K562 (cell line): ENCODE measurements around the gene NOC4L. TPM values are rescaled to one million over a fixed set of nuclear protein-coding genes. Genes with fewer than 3 reads are reported as not detected.
A peak's percentile ranks its signal among the peaks of the same experiment; 100 is the strongest.

Source experiments
- ATAC-seq: fragments of 200-7000 bp; cut with Tn5 transposase; 3 replicates; pipeline ENCODE4 v1.9.1; 2020; ENCODE audit warnings: moderate library complexity
- BruUV-seq: library from RNA; stranded (reverse); fragments of 400-500 nt; replicated peaks from 2 replicates; lab custom pipeline; 2021; lab: Mats Ljungman, UMichigan
- CTCF ChIA-PET: fragments of 300-600 bp; formaldehyde crosslinking; extraction: SDS; loops from one replicate; lab custom pipeline; 2021; ENCODE audit warnings: low intra/inter-chr PET ratio; lab: Yijun Ruan, JAX
- POLR2A ChIA-PET: fragments of 300-600, 350-650 bp; sonication (Branson Sonifier 250); formaldehyde crosslinking; extraction: SDS; loops from one replicate; lab custom pipeline; 2021; ENCODE audit warnings: antibody characterized with exemption, inconsistent platforms; lab: Yijun Ruan, JAX
- DNase-seq, 4 experiments: peaks; one replicate each; pipeline versions ENCODE4 v3.0.0 to v3.0.0-alpha.2; 2011 to 2018; ENCODE audit warnings: low spot score in 3 of 4, mixed read lengths in 3 of 4; ENCODE audit errors: extremely low read depth in 1 of 4
- FAIRE-seq: peaks from 2 replicates; lab custom pipeline; 2011; peaks lifted over from hg19 to GRCh38; lab: Jason Lieb, UNC
- H2AFZ ChIP-seq: 2 replicates; pipeline ENCODE4 v1.6.0; 2011; ENCODE audit warnings: low read depth, low read length, control low read depth, inconsistent platforms
- H3K27ac ChIP-seq: fragments of 200-600 bp; 3 replicates; pipeline ENCODE4 v1.8.0; 2011; ENCODE audit warnings: low read depth, mild to moderate bottlenecking, control low read depth, inconsistent platforms, low read length, moderate library complexity, mixed read lengths; ENCODE audit errors: extremely low read depth
- H3K27me3 ChIP-seq, 2 experiments: fragments of 300-600 bp in 1 of 2; 2 replicates in 1 of 2; 3 replicates in 1 of 2; pipeline versions ENCODE4 v1.6.0 to v1.8.0; 2011; ENCODE audit warnings: inconsistent platforms in 2 of 2, low read length in 2 of 2, mild to moderate bottlenecking in 1 of 2, mixed read lengths in 1 of 2, moderate library complexity in 1 of 2; ENCODE audit not compliant: control insufficient read depth in 2 of 2, insufficient read depth in 2 of 2
- H3K36me3 ChIP-seq: fragments of 300-600 bp; 3 replicates; pipeline ENCODE4 v1.8.0; 2011; ENCODE audit warnings: mild to moderate bottlenecking, low read length, inconsistent platforms; ENCODE audit not compliant: control insufficient read depth, insufficient read depth
- H3K4me1 ChIP-seq, 2 experiments: fragments of 200-600 bp in 1 of 2; replicated peaks in 1 of 2; 2 replicates in 1 of 2; 3 replicates in 1 of 2; pipeline versions ENCODE4 v1.5.1 to v1.8.0; 2011; ENCODE audit warnings: inconsistent platforms in 2 of 2, low read length in 2 of 2, mild to moderate bottlenecking in 1 of 2, mixed read lengths in 1 of 2, moderate library complexity in 1 of 2; ENCODE audit not compliant: control insufficient read depth in 2 of 2, insufficient read depth in 2 of 2
- H3K4me2 ChIP-seq: 2 replicates; pipeline ENCODE4 v1.6.1; 2011; ENCODE audit warnings: low read length, control low read depth, inconsistent platforms, mixed read lengths; ENCODE audit not compliant: insufficient read depth
- H3K4me3 ChIP-seq: fragments of 200-600 bp; sonication (generic), shearing (Covaris generic); 2 replicates; pipeline ENCODE4 v1.5.1; 2016; ENCODE audit warnings: control low read depth, inconsistent platforms
- H3K79me2 ChIP-seq: fragments of 200-600 bp; 3 replicates; pipeline ENCODE4 v1.8.0; 2011; ENCODE audit warnings: low read length, inconsistent platforms; ENCODE audit not compliant: control insufficient read depth, insufficient read depth
- H3K9ac ChIP-seq, 2 experiments: 2 replicates each; pipeline versions ENCODE4 v1.6.0 to v1.6.1; 2011; ENCODE audit warnings: low read depth in 2 of 2, low read length in 2 of 2, control low read depth in 1 of 2, inconsistent platforms in 1 of 2, mild to moderate bottlenecking in 1 of 2, mixed read lengths in 1 of 2; ENCODE audit not compliant: insufficient read depth in 1 of 2
- H3K9me1 ChIP-seq: one replicate; pipeline ENCODE4 v1.6.0; 2011; ENCODE audit warnings: inconsistent platforms, mild to moderate bottlenecking, low read length, moderate library complexity; ENCODE audit not compliant: control insufficient read depth, insufficient read depth
- H3K9me3 ChIP-seq: replicated peaks from 2 replicates; pipeline ENCODE4 v1.5.1; 2011; ENCODE audit warnings: low read depth, low read length, inconsistent platforms; ENCODE audit not compliant: control insufficient read depth, insufficient read depth
- H4K20me1 ChIP-seq: replicated peaks from 2 replicates; pipeline ENCODE4 v1.6.1; 2011; ENCODE audit warnings: low read length, inconsistent platforms, mixed read lengths; ENCODE audit not compliant: control insufficient read depth, insufficient read depth
- CSDE1 ChIP-seq, 2 experiments: fragments of 450-650 bp; IDR thresholded peaks; 2 replicates each; pipeline ENCODE4 v1.6.1; 2016; ENCODE audit warnings: mild to moderate bottlenecking in 1 of 2
- FUS ChIP-seq: fragments of 200-400 bp; formaldehyde crosslinking; optimal IDR thresholded peaks from 2 replicates; pipeline ENCODE3; 2017; ENCODE audit warnings: low read depth, low read length
- LEF1 ChIP-seq: fragments of 450-650 bp; IDR thresholded peaks from 2 replicates; pipeline ENCODE4 v1.6.1; 2016; ENCODE audit warnings: mild to moderate bottlenecking
- PHF21A ChIP-seq: fragments of 450-650 bp; IDR thresholded peaks from 2 replicates; pipeline ENCODE4 v1.6.1; 2017; ENCODE audit warnings: low read depth, borderline replicate concordance
- WGBS: fragments of 100-300 bp; shearing (Covaris generic); methylation state at CpG from one replicate; pipeline ENCODE4 v1.1.6; 2016; ENCODE audit warnings: low coverage, mixed read lengths; ENCODE audit not compliant: insufficient coverage; ENCODE audit errors: missing lambda C conversion rate; 5-methylcytosine and 5-hydroxymethylcytosine counted together
- in situ Hi-C: fragments of 300-500 bp; cut with MboI; formaldehyde crosslinking; loops from 4 replicates; pipeline ENCODE4 v1.15.0; 2018; ENCODE audit warnings: inconsistent platforms, mixed read lengths
- intact Hi-C: fragments of 100-400 bp; cut with micrococcal nuclease; formaldehyde crosslinking; loops from 2 replicates; pipeline ENCODE4 v1.14.2; 2022
- polyA plus RNA-seq, 8 experiments: library from polyadenylated mRNA; depleted of rRNA in 4 of 8; stranded (reverse) in 5 of 8; unstranded in 3 of 8; fragments of >200 nt; fragmentation: Nextera tagmentation in 2 of 8; fragmentation: Illumina TruSeq in 1 of 8; extraction: Ambion mirVana in 2 of 8; extraction: Trizol in 1 of 8; gene quantifications; 2 replicates each; pipeline versions ENCODE4 v1.2.1 to v1.2.3, GENCODE V29; 2011 to 2014; ENCODE audit warnings: inconsistent platforms in 1 of 8, missing spikeins in 1 of 8
- total RNA-seq, 7 experiments: library from RNA; depleted of rRNA in 6 of 7; stranded (reverse); fragments of >200 nt in 6 of 7; fragmentation: Illumina TruSeq in 2 of 7; extraction: Trizol in 2 of 7; gene quantifications; 2 replicates each; pipeline versions ENCODE4 v1.2.1 to v1.2.3, GENCODE V29; 2011 to 2021; ENCODE audit warnings: low replicate concordance in 1 of 7
- TF ChIP-seq, protein P1 (sequence below): fragments of 450-650 bp; IDR thresholded peaks from 2 replicates; pipeline ENCODE4 v1.6.1; 2016; ENCODE audit warnings: mild to moderate bottlenecking, moderate library complexity
- TF ChIP-seq, protein P2 (sequence below): fragments of 450-650 bp; formaldehyde crosslinking; IDR thresholded peaks from 2 replicates; pipeline ENCODE4 v1.4.0; 2020; ENCODE audit warnings: mild to moderate bottlenecking

The NOC4L gene
- total and polyA plus RNA-seq, 9 of the 15 experiments (the other 6 are each of a cell fraction or from before 2014, with no cell fraction given): 1.3 to 77.0 (median 20.0) TPM

DNA sequence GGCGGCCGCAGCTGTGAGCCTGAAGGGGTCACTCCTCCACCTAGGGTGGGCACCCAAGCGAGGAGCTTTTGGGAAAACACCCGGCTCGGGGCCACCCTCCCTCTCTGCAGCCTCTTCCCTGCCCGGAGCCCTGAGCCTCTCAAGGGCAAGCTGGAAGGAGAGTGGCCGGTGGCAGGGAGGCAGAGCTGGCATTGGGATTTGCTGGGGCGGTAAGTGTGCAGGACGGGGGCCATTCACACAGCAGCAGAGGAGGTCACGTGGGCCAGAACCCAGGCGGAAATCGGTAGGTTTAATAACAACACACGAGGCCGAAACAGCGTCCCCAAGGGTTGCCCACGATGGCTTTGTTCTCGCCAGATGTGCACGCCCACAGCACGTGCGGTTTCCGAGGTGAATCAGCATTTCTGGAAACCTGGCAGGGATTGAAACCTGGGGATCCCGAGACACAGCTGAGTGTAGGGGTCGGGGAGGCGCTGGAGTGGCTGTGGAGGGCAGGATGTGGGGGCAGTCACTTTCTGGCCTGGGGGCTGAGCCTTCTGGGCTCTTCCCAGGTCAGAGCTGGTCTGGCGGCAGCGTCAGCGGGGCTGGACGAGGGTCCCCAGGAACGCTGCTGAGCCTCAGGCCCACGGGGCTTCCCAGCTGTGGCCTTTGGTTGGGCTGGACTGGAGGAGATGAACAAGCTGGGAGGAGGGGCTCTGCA lies 23.5 kb downstream of the NOC4L start:
- FAIRE-seq (no peak), ATAC-seq (peak; percentile 41; the same call in 2 of the 3 replicates), DNase-seq (no peak)
- H3K79me2 ChIP-seq: no peaks in the 10 kb centered on the region
- peaks cover 21 to 33% of the 10 kb centered on the region in 2 experiments; a peak in 4 of 5 replicates for H3K27me3 ChIP-seq
- 0 out of 2 replicates have a peak overlapping the region, but pooled peaks have one; percentile 31 for H2AFZ ChIP-seq
- no TSS peak for BruUV-seq
- WGBS: 20% methylated on average over 27 of the region's 30 CpGs
- H3K9me1 ChIP-seq: no peaks in the 10 kb centered on the region
- ChIA-PET POLR2A (interaction anchor here (1.4 kb wide), 1 partner anchor 10 kb away, joined by 3 read pairs; no protein-coding TSS in a partner anchor), CTCF (no interaction called here)
- peaks cover 10% of the 10 kb centered on the region; the same call in 1 of the 2 replicates for H4K20me1 ChIP-seq
- no peak overlapping the region for H3K4me2 ChIP-seq
- in situ Hi-C loops (no loop called here), intact Hi-C loops (no loop called here)
- no peak overlapping the region for H3K27ac ChIP-seq
- H3K4me3 ChIP-seq: no peak overlapping the region
- no peaks in the 10 kb centered on the region for H3K9me3 ChIP-seq
- H3K36me3 ChIP-seq: no peaks in the 10 kb centered on the region
- H3K9ac ChIP-seq: peak overlapping the region in 1 of 2 experiments; percentile 31; a peak in 2 of 4 replicates
- H3K4me1 ChIP-seq: peaks cover 0 to 49% of the 10 kb centered on the region in 2 experiments; a peak in 4 of 5 replicates
- TF ChIP-seq CSDE1 (IDR thresholded peaks at IDR 0.05) (no peak), LEF1 (no peak), FUS (no peak), PHF21A (no peak)
- TF ChIP-seq, protein P1, sequence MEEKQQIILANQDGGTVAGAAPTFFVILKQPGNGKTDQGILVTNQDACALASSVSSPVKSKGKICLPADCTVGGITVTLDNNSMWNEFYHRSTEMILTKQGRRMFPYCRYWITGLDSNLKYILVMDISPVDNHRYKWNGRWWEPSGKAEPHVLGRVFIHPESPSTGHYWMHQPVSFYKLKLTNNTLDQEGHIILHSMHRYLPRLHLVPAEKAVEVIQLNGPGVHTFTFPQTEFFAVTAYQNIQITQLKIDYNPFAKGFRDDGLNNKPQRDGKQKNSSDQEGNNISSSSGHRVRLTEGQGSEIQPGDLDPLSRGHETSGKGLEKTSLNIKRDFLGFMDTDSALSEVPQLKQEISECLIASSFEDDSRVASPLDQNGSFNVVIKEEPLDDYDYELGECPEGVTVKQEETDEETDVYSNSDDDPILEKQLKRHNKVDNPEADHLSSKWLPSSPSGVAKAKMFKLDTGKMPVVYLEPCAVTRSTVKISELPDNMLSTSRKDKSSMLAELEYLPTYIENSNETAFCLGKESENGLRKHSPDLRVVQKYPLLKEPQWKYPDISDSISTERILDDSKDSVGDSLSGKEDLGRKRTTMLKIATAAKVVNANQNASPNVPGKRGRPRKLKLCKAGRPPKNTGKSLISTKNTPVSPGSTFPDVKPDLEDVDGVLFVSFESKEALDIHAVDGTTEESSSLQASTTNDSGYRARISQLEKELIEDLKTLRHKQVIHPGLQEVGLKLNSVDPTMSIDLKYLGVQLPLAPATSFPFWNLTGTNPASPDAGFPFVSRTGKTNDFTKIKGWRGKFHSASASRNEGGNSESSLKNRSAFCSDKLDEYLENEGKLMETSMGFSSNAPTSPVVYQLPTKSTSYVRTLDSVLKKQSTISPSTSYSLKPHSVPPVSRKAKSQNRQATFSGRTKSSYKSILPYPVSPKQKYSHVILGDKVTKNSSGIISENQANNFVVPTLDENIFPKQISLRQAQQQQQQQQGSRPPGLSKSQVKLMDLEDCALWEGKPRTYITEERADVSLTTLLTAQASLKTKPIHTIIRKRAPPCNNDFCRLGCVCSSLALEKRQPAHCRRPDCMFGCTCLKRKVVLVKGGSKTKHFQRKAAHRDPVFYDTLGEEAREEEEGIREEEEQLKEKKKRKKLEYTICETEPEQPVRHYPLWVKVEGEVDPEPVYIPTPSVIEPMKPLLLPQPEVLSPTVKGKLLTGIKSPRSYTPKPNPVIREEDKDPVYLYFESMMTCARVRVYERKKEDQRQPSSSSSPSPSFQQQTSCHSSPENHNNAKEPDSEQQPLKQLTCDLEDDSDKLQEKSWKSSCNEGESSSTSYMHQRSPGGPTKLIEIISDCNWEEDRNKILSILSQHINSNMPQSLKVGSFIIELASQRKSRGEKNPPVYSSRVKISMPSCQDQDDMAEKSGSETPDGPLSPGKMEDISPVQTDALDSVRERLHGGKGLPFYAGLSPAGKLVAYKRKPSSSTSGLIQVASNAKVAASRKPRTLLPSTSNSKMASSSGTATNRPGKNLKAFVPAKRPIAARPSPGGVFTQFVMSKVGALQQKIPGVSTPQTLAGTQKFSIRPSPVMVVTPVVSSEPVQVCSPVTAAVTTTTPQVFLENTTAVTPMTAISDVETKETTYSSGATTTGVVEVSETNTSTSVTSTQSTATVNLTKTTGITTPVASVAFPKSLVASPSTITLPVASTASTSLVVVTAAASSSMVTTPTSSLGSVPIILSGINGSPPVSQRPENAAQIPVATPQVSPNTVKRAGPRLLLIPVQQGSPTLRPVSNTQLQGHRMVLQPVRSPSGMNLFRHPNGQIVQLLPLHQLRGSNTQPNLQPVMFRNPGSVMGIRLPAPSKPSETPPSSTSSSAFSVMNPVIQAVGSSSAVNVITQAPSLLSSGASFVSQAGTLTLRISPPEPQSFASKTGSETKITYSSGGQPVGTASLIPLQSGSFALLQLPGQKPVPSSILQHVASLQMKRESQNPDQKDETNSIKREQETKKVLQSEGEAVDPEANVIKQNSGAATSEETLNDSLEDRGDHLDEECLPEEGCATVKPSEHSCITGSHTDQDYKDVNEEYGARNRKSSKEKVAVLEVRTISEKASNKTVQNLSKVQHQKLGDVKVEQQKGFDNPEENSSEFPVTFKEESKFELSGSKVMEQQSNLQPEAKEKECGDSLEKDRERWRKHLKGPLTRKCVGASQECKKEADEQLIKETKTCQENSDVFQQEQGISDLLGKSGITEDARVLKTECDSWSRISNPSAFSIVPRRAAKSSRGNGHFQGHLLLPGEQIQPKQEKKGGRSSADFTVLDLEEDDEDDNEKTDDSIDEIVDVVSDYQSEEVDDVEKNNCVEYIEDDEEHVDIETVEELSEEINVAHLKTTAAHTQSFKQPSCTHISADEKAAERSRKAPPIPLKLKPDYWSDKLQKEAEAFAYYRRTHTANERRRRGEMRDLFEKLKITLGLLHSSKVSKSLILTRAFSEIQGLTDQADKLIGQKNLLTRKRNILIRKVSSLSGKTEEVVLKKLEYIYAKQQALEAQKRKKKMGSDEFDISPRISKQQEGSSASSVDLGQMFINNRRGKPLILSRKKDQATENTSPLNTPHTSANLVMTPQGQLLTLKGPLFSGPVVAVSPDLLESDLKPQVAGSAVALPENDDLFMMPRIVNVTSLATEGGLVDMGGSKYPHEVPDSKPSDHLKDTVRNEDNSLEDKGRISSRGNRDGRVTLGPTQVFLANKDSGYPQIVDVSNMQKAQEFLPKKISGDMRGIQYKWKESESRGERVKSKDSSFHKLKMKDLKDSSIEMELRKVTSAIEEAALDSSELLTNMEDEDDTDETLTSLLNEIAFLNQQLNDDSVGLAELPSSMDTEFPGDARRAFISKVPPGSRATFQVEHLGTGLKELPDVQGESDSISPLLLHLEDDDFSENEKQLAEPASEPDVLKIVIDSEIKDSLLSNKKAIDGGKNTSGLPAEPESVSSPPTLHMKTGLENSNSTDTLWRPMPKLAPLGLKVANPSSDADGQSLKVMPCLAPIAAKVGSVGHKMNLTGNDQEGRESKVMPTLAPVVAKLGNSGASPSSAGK: peak; percentile 53
- TF ChIP-seq, protein P2, sequence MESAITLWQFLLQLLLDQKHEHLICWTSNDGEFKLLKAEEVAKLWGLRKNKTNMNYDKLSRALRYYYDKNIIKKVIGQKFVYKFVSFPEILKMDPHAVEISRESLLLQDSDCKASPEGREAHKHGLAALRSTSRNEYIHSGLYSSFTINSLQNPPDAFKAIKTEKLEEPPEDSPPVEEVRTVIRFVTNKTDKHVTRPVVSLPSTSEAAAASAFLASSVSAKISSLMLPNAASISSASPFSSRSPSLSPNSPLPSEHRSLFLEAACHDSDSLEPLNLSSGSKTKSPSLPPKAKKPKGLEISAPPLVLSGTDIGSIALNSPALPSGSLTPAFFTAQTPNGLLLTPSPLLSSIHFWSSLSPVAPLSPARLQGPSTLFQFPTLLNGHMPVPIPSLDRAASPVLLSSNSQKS (CRISPR knock-in tag): no peak
